Endothelial cell of umbilical vein (primary cell): ENCODE measurements around the gene BABAM2.

Source experiments
- EZH2 ChIP-seq: IDR thresholded peaks from 2 replicates; pipeline ENCODE4 v1.6.1; 2012; ENCODE audit warnings: borderline replicate concordance, low read depth, mild to moderate bottlenecking, moderate library complexity, low read length, inconsistent platforms; ENCODE audit not compliant: severe bottlenecking
- FOS ChIP-seq: IDR thresholded peaks from 2 replicates; pipeline ENCODE4 v1.6.1; 2011; ENCODE audit warnings: mild to moderate bottlenecking, low read length, moderate library complexity, borderline replicate concordance; ENCODE audit not compliant: insufficient read depth
- GATA2 ChIP-seq: IDR thresholded peaks from 2 replicates; pipeline ENCODE4 v1.7.0; 2011; ENCODE audit warnings: low read depth, mild to moderate bottlenecking, moderate library complexity, mixed read lengths, low read length; ENCODE audit not compliant: insufficient read length, insufficient read depth
- JUN ChIP-seq: IDR thresholded peaks from 2 replicates; pipeline ENCODE4 v1.6.1; 2011; ENCODE audit warnings: borderline replicate concordance, low read depth; ENCODE audit not compliant: insufficient read length, insufficient read depth
- MYC ChIP-seq: IDR thresholded peaks from one replicate; pipeline ENCODE4 v1.6.1; 2011; ENCODE audit warnings: mild to moderate bottlenecking, low read depth, low read length
- POLR2A ChIP-seq: IDR thresholded peaks from 2 replicates; pipeline ENCODE4 v1.6.1; 2012; ENCODE audit warnings: low read depth, mild to moderate bottlenecking, control low read depth, low read length
- POLR2AphosphoS5 ChIP-seq: IDR thresholded peaks from 2 replicates; pipeline ENCODE4 v1.6.1; 2012; ENCODE audit warnings: low read depth, mild to moderate bottlenecking, control low read depth, low read length, moderate library complexity; ENCODE audit not compliant: insufficient read depth
- TF ChIP-seq, protein P1 (sequence below): IDR thresholded peaks from 2 replicates; pipeline ENCODE4 v1.6.1; 2011; ENCODE audit not compliant: insufficient read depth, insufficient read length
- TF ChIP-seq, protein P2 (sequence below), 2 donors: IDR thresholded peaks; 1 replicate in 1 of 2; 2 replicates in 1 of 2; pipeline ENCODE4 v1.5.1; 2011; ENCODE audit warnings: low read length in 2 of 2, mild to moderate bottlenecking in 2 of 2, moderate library complexity in 2 of 2, control low read depth in 1 of 2, inconsistent platforms in 1 of 2, low read depth in 1 of 2; ENCODE audit not compliant: insufficient read depth in 1 of 2; ENCODE audit errors: extremely low read depth in 1 of 2

DNA sequence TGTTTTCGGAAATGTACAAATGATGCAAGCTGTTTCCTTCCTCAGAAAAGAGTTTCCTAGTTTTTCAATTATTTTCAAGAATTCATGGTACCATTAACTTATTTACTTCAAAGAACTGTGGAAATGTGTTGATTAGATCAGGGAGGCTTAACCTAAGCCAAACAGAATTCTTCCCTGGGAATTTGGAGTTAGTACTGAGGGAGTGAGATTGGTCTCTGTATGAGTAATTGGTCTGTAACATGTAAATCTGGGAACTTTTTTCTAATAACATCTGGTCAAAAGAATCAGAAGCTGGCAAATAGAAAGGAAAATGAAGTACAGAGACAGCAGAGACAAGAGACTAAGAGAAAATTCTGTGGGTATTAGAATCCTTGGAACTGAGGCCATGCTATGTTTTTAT lies 145.8 kb downstream of the BABAM2 start:
- TF ChIP-seq, protein P1, sequence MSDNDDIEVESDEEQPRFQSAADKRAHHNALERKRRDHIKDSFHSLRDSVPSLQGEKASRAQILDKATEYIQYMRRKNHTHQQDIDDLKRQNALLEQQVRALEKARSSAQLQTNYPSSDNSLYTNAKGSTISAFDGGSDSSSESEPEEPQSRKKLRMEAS: no peak
- TF ChIP-seq, protein P2, sequence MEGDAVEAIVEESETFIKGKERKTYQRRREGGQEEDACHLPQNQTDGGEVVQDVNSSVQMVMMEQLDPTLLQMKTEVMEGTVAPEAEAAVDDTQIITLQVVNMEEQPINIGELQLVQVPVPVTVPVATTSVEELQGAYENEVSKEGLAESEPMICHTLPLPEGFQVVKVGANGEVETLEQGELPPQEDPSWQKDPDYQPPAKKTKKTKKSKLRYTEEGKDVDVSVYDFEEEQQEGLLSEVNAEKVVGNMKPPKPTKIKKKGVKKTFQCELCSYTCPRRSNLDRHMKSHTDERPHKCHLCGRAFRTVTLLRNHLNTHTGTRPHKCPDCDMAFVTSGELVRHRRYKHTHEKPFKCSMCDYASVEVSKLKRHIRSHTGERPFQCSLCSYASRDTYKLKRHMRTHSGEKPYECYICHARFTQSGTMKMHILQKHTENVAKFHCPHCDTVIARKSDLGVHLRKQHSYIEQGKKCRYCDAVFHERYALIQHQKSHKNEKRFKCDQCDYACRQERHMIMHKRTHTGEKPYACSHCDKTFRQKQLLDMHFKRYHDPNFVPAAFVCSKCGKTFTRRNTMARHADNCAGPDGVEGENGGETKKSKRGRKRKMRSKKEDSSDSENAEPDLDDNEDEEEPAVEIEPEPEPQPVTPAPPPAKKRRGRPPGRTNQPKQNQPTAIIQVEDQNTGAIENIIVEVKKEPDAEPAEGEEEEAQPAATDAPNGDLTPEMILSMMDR (IDR thresholded peaks at IDR 0.05; ENCODE audit: extremely low read depth in 1 of 2, insufficient read depth in 1 of 2, low read depth in 1 of 2, low read length in 2 of 2): no peak
- TF ChIP-seq POLR2A (no peak), EZH2 (no peak), GATA2 (no peak), JUN (no peak), POLR2AphosphoS5 (no peak), MYC (no peak), FOS (no peak)
